Measurements from ENCODE around the gene VGLL4. TPM values are rescaled to one million over a fixed set of nuclear protein-coding genes. Genes with fewer than 3 reads are reported as not detected.

Gene VGLL4
- total RNA-seq, 2 donors from 2014 or later, result 47.5 to 49.7 TPM

DNA sequence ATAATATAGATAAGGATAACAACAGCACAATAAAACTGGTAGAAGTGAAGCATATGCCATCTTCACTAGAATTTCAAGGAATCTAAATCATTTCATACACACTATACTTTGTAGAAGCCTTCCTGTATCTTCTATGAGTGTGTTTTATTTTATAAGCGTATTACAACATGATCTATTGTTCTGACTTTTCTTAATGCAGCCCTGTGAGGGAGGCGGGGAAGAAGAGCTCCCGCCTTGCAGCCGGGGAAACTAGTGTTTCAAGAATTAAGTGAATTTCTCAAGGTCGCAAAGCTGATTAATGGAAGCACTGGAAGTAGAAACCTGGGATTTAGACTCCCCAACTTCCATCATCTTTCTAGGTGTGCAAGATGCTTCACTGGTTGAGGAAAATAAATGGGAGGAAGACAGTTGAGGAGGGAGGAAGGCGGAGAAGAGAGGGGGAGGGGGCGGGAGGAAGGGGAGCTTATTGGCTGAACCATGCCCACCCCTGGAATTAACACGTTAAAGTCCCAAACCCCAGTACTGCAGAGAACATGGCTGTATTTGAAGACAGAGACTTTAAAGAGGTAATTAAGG is 32.9 kb downstream of the VGLL4 start:
- Histone ChIP-seq H3K27ac (ENCODE audit: low read depth, low read length) (peak overlapping the region; percentile 79), H3K9ac (ENCODE audit: extremely low read depth, low read length, poor library complexity, severe bottlenecking) (no peak overlapping the region), H3K4me3 (ENCODE audit: low read length) (no peak overlapping the region), H3K27me3 (ENCODE audit: control insufficient read depth, insufficient read depth, low read length, poor library complexity, severe bottlenecking) (no peaks in the 10 kb centered on the region), H3K9me3 (ENCODE audit: control insufficient read depth, low read length) (no peaks in the 10 kb centered on the region), H3K4me1 (ENCODE audit: control insufficient read depth, insufficient read depth, low read length) (peaks cover 14% of the 10 kb centered on the region), H3K36me3 (ENCODE audit: control insufficient read depth, insufficient read depth, low read length) (peaks cover 7% of the 10 kb centered on the region)
- no peak overlapping the region for H3K4me3 Mint-ChIP-seq
- H3K27me3 Mint-ChIP-seq (ENCODE audit: insufficient read depth), result no peaks in the 10 kb centered on the region
- TF ChIP-seq, protein P1, sequence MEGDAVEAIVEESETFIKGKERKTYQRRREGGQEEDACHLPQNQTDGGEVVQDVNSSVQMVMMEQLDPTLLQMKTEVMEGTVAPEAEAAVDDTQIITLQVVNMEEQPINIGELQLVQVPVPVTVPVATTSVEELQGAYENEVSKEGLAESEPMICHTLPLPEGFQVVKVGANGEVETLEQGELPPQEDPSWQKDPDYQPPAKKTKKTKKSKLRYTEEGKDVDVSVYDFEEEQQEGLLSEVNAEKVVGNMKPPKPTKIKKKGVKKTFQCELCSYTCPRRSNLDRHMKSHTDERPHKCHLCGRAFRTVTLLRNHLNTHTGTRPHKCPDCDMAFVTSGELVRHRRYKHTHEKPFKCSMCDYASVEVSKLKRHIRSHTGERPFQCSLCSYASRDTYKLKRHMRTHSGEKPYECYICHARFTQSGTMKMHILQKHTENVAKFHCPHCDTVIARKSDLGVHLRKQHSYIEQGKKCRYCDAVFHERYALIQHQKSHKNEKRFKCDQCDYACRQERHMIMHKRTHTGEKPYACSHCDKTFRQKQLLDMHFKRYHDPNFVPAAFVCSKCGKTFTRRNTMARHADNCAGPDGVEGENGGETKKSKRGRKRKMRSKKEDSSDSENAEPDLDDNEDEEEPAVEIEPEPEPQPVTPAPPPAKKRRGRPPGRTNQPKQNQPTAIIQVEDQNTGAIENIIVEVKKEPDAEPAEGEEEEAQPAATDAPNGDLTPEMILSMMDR (conservative IDR thresholded peaks at IDR 0.05), result no peak
- peaks cover 20% of the 10 kb centered on the region for H3K36me3 Mint-ChIP-seq (ENCODE audit: low read depth)
- 80 to 87% methylated on average over 1 to 7 of the region's 8 CpGs for WGBS, 2 experiments (ENCODE audit: insufficient coverage in 1 of 2, insufficient read length in 1 of 2)
- no peak for DNase-seq
- H3K4me1 Mint-ChIP-seq, result peaks cover 49% of the 10 kb centered on the region
- H3K9me3 Mint-ChIP-seq, result no peaks in the 10 kb centered on the region
- H3K27ac Mint-ChIP-seq, result no peak overlapping the region

DNA sequence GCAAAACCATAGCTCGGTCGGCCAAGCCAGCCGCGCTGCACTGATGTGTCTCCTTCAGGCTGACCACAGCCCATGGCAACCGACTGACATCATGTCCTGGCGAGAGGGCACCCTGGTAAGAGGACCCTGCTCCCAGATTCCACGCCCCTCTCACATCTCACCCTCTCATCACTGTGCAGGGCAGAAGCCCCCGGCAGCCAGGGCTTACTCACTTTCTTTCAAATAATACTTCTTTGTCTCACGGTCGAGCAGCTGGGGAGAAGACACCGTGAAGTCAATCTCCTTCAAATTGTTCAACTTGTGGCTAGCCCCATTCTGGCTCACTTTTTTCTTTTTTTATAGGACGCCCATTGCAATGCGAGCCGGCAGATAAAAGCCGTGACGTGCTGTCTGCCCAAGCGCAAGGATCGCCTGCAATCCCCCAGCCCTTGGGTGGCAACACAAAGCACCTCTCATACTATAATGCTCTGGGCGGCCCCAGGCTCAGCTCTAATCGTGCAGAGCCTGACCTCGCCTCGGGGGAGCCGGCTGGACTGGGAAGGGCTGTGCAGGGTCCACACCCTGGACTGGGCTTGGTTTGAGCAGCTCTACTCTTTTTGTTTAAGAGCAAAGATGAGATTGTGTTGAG is 33.6 kb downstream of the VGLL4 start:
- Histone ChIP-seq H3K4me3 (ENCODE audit: low read length) (no peak overlapping the region), H3K36me3 (ENCODE audit: control insufficient read depth, insufficient read depth, low read length) (peaks cover 7% of the 10 kb centered on the region), H3K27ac (ENCODE audit: low read depth, low read length) (peak overlapping the region; percentile 79), H3K27me3 (ENCODE audit: control insufficient read depth, insufficient read depth, low read length, poor library complexity, severe bottlenecking) (no peaks in the 10 kb centered on the region), H3K9ac (ENCODE audit: extremely low read depth, low read length, poor library complexity, severe bottlenecking) (no peak overlapping the region), H3K4me1 (ENCODE audit: control insufficient read depth, insufficient read depth, low read length) (peaks cover 12% of the 10 kb centered on the region), H3K9me3 (ENCODE audit: control insufficient read depth, low read length) (no peaks in the 10 kb centered on the region)
- Mint-ChIP-seq H3K4me1 (peaks cover 48% of the 10 kb centered on the region), H3K4me3 (no peak overlapping the region), H3K27me3 (ENCODE audit: insufficient read depth) (no peaks in the 10 kb centered on the region), H3K9me3 (no peaks in the 10 kb centered on the region), H3K27ac (peak overlapping the region; percentile 32), H3K36me3 (ENCODE audit: low read depth) (peaks cover 22% of the 10 kb centered on the region)
- WGBS, 2 experiments (ENCODE audit: insufficient coverage in 1 of 2, insufficient read length in 1 of 2), result 81 to 93% methylated on average over 10 to 23 of the region's 23 CpGs
- DNase-seq, result no peak
- TF ChIP-seq, protein P1 (conservative IDR thresholded peaks at IDR 0.05), result no peak

DNA sequence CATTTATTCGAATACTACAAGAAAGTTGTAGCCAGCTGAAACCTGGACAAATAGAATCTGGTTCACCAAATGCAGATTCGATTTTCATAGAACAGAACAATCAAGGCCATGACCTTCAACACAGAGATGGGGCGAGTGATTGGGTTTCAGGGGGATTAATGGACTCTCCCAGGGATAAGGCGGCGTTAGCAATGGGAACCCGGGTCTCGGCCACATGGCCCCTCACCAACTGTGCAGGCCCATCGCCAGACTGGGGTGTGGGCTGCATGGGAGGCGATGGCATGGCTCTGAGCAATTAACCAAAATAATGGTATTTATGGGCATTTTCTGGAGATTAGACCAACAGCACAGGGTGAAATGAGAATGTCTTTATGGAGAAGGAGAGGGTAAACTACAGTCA is 34.2 kb downstream of the VGLL4 start:
- DNase-seq, result no peak
- 91 to 96% methylated on average over 9 of the region's 9 CpGs for WGBS, 2 experiments (ENCODE audit: insufficient coverage in 1 of 2, insufficient read length in 1 of 2)
- Mint-ChIP-seq H3K9me3 (no peaks in the 10 kb centered on the region), H3K36me3 (ENCODE audit: low read depth) (peaks cover 22% of the 10 kb centered on the region), H3K27me3 (ENCODE audit: insufficient read depth) (no peaks in the 10 kb centered on the region), H3K4me3 (no peak overlapping the region), H3K4me1 (peaks cover 44% of the 10 kb centered on the region), H3K27ac (peak overlapping the region; percentile 32)
- TF ChIP-seq, protein P1 (conservative IDR thresholded peaks at IDR 0.05), result no peak
- Histone ChIP-seq H3K27me3 (ENCODE audit: control insufficient read depth, insufficient read depth, low read length, poor library complexity, severe bottlenecking) (no peaks in the 10 kb centered on the region), H3K9me3 (ENCODE audit: control insufficient read depth, low read length) (no peaks in the 10 kb centered on the region), H3K9ac (ENCODE audit: extremely low read depth, low read length, poor library complexity, severe bottlenecking) (no peak overlapping the region), H3K4me3 (ENCODE audit: low read length) (no peak overlapping the region), H3K36me3 (ENCODE audit: control insufficient read depth, insufficient read depth, low read length) (peaks cover 7% of the 10 kb centered on the region), H3K27ac (ENCODE audit: low read depth, low read length) (peak overlapping the region; percentile 79), H3K4me1 (ENCODE audit: control insufficient read depth, insufficient read depth, low read length) (peaks cover 10% of the 10 kb centered on the region)
